Ishikawa (cell line): ENCODE data around the gene FAM111B.

Experiments
- EGR1 ChIP-seq: IDR thresholded peaks from 2 replicates; pipeline ENCODE4 v1.6.1; 2012
- TEAD4 ChIP-seq: IDR thresholded peaks from 2 replicates; pipeline ENCODE4 v1.6.1; 2012
- TF ChIP-seq, protein P1 (sequence below): IDR thresholded peaks from 2 replicates; pipeline ENCODE4 v1.6.1; 2012; ENCODE audit warnings: low read depth, mild to moderate bottlenecking

DNA sequence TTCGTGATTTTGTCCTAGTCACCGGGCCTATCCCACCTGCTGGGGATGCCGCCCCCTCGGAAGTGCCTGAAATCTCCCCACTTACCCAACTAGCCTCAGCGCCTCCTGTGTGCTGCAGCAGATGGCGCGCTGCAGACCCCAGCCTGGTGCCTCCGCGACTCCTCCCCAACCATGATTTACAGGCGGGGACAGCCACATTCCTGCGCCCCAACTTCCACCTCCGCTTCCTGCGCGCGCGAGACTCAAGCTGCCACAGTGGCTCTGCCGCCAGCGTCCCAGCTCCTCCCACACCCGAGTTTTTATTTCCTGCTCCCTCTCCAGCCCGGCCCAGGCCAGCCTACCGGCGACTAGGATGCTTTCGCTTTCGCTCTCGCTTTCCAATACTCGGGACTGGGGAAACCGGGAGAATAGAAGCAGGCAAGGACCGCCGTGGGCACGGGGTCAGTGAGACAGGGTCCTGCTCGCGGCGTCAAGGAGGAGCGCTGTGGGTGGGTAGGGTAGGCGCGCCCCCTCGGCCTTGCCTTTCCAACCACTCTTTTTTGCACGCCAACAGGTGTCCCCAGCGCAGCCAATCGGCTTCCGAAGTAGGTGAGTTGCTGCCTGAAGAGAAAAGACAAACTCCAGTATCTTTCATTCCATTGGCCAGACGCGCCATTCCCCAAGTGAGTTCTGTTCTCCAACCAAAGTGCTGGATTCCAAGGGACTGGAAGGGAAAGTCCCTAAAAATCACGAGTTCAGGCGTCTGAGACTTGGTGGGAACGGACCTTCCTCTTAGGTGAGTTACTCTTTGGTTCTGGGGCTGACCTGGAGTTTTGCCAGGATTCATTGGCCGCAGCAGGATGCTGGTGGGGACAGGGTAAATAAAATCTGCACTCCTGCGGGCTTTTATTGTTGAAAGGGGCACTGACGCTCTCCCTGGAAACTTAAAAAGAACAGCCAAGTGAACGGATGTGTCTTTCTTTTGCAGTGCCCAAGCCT lies 35.8 kb downstream of the FAM111B start, which contains the start of gene FAM111A:
- TF ChIP-seq TEAD4 = no peak
- TF ChIP-seq, protein P1, sequence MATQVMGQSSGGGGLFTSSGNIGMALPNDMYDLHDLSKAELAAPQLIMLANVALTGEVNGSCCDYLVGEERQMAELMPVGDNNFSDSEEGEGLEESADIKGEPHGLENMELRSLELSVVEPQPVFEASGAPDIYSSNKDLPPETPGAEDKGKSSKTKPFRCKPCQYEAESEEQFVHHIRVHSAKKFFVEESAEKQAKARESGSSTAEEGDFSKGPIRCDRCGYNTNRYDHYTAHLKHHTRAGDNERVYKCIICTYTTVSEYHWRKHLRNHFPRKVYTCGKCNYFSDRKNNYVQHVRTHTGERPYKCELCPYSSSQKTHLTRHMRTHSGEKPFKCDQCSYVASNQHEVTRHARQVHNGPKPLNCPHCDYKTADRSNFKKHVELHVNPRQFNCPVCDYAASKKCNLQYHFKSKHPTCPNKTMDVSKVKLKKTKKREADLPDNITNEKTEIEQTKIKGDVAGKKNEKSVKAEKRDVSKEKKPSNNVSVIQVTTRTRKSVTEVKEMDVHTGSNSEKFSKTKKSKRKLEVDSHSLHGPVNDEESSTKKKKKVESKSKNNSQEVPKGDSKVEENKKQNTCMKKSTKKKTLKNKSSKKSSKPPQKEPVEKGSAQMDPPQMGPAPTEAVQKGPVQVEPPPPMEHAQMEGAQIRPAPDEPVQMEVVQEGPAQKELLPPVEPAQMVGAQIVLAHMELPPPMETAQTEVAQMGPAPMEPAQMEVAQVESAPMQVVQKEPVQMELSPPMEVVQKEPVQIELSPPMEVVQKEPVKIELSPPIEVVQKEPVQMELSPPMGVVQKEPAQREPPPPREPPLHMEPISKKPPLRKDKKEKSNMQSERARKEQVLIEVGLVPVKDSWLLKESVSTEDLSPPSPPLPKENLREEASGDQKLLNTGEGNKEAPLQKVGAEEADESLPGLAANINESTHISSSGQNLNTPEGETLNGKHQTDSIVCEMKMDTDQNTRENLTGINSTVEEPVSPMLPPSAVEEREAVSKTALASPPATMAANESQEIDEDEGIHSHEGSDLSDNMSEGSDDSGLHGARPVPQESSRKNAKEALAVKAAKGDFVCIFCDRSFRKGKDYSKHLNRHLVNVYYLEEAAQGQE = no peak
- no peak for TF ChIP-seq EGR1
